Heart right ventricle (tissue), 16 donors: ENCODE results near the gene SPTLC3. TPM values are rescaled to one million over a fixed set of nuclear protein-coding genes. Genes with fewer than 3 reads are reported as not detected.

ENCODE experiments used
- ATAC-seq, 8 donors: fragments of 200-7000 bp; cut with Tn5 transposase; one replicate each; pipeline ENCODE4 v1.9.1; 2020; ENCODE audit warnings: mild to moderate bottlenecking in 8 of 8, moderate library complexity in 8 of 8, moderate number of reproducible peaks in 1 of 8
- DNase-seq, 2 donors: peaks; one replicate each; pipeline ENCODE4 v3.0.0-alpha.2; 2020
- H3K27ac ChIP-seq, 10 donors: fragments of 200-600 bp; sonication (generic) in 2 of 10; one replicate each; pipeline versions ENCODE4 v1.5.0 to v1.8.0; 2020 to 2022; ENCODE audit warnings: mild to moderate bottlenecking in 3 of 10
- H3K27me3 ChIP-seq, 7 donors: fragments of 200-600 bp; one replicate each; pipeline ENCODE4 v1.8.0; 2021 to 2022; ENCODE audit warnings: mild to moderate bottlenecking in 2 of 7
- H3K36me3 ChIP-seq, 9 donors: fragments of 200-600 bp; sonication (generic) in 1 of 9; one replicate each; pipeline versions ENCODE4 v1.5.0 to v1.8.0; 2020 to 2022; ENCODE audit warnings: mild to moderate bottlenecking in 2 of 9
- H3K4me1 ChIP-seq, 9 donors: fragments of 200-600 bp; sonication (generic) in 1 of 9; one replicate each; pipeline versions ENCODE4 v1.5.0 to v1.8.0; 2020 to 2022; ENCODE audit warnings: mild to moderate bottlenecking in 4 of 9
- H3K4me3 ChIP-seq, 10 donors: fragments of 200-600 bp; sonication (generic) in 2 of 10; one replicate each; pipeline versions ENCODE4 v1.5.0 to v1.8.0; 2020 to 2022; ENCODE audit warnings: mild to moderate bottlenecking in 7 of 10, moderate library complexity in 2 of 10
- H3K9me3 ChIP-seq, 11 donors: fragments of 200-600 bp in 10 of 11; sonication (generic) in 2 of 11; one replicate each; pipeline versions ENCODE4 v1.5.0 to v1.8.0; 2013 to 2022; ENCODE audit warnings: mild to moderate bottlenecking in 2 of 11, control low read depth in 1 of 11, moderate library complexity in 1 of 11
- CTCF ChIP-seq, 9 donors: fragments of 200-600 bp; sonication (generic) in 2 of 9; IDR thresholded peaks; one replicate each; pipeline versions ENCODE4 v1.5.0 to v1.8.0; 2021 to 2022; ENCODE audit warnings: antibody characterized with exemption in 9 of 9, mild to moderate bottlenecking in 5 of 9, moderate library complexity in 1 of 9
- WGBS, 2 donors: extraction: QIAGEN DNeasy Blood & Tissue Kit; methylation state at CpG; one replicate each; pipeline ENCODE4 v1.1.7; 2013; ENCODE audit warnings: inconsistent platforms in 1 of 2; 5-methylcytosine and 5-hydroxymethylcytosine counted together
- intact Hi-C, 10 donors: fragments of 100-400 bp; cut with DNase I; formaldehyde crosslinking; loops; one replicate each; pipeline versions ENCODE4 v1.11.1 to v1.14.2; 2022
- polyA plus RNA-seq, 2 donors: library from polyadenylated mRNA; stranded (reverse); fragments of 200-250 nt; gene quantifications; one replicate each; pipeline ENCODE4 v1.2.3, GENCODE V29; 2013
- total RNA-seq, 10 donors: library from RNA; stranded (reverse); fragmentation: NEBNext Ultra II Directional in 3 of 10; extraction: Animal tissue kit (Norgen Biotek cat#: 25700) in 3 of 10; gene quantifications; one replicate each; pipeline versions ENCODE4 v1.2.1 to v1.2.4, GENCODE V29; 2021 to 2023
- donor health status: Arrhythmogenic right ventricular cardiomyopathy.
- donor health status: ischemic (EF 13 %, LVEDD 7.1; RV severe dilation, severe dysfunction).
- donor health status: healthy with polysubstance abuse.
- donor health status: DM: no; HTN: yes; CAD: no.
- donor health status: DM: no; HTN: no; CAD: no.
- donor health status: ischemic (EF 25% LVEDD 6.9; RV normal size, moderate dysfunction).
- donor health status: ischemic (EF 25% LVEDD 5.7; RV mildly dilated, moderate dysfunction).
- donor health status: healthy.
- donor health status: DM: yes; HTN: yes; CAD: no.
- donor health status: Ischemic cardiomyopathy.
- donor health status: ischemic (EF 35%, LVEDD 5.7; RV mildly dilated, moderate dysfunction).
- donor health status: nonischemic (EF 11% LVEDD 7.7; RV severe dilation, severe dysfunction).
- donor health status: DM: yes; HTN: yes; CAD: no.
- donor health status: PGD.
- donor health status: ischemic (EF 29% LVEDD 5.4; RV normal size, mild dysfunction).
- donor health status: nonischemic (EF 23%, LVEDD 6.1; RV moderate dilation, normal function).

Gene SPTLC3
- total and polyA plus RNA-seq, 12 donors, result 0.45 to 8.4 (median 3.5) TPM

- Histone ChIP-seq H3K9me3 (peaks cover 0 to 19% (median 0%) of the 10 kb centered on the region in 11 donors), H3K4me3 (no peak overlapping the region), H3K27ac (no peak overlapping the region), H3K27me3 (no peaks in the 10 kb centered on the region), H3K4me1 (no peaks in the 10 kb centered on the region), H3K36me3 (no peaks in the 10 kb centered on the region)
- DNase-seq, result no peak
- no peak for TF ChIP-seq CTCF (IDR thresholded peaks at IDR 0.05)
- 90 to 93% methylated on average over 9 of the region's 9 CpGs for WGBS, 2 donors
- ATAC-seq, result no peak
- intact Hi-C loops, result no loop called here
Observed at GRCh38 chr20:13174402-13174801, 165.6 kb downstream of the SPTLC3 start.

GRCh38 chr20:13180986-13181889 lies 172.5 kb downstream of the SPTLC3 start:
- no peaks in the 10 kb centered on the region for H3K27me3 ChIP-seq
- TF ChIP-seq CTCF (IDR thresholded peaks at IDR 0.05), result no peak
- no peak overlapping the region for H3K27ac ChIP-seq
- no peaks in the 10 kb centered on the region for H3K36me3 ChIP-seq
- peaks cover 0 to 24% (median 2%) of the 10 kb centered on the region in 11 donors for H3K9me3 ChIP-seq
- intact Hi-C loops, result no loop called here
- DNase-seq, result no peak
- no peak for ATAC-seq
- no peak overlapping the region for H3K4me3 ChIP-seq
- 60 to 67% methylated on average over 7 of the region's 7 CpGs for WGBS, 2 donors
- no peaks in the 10 kb centered on the region for H3K4me1 ChIP-seq

GRCh38 chr20:13183005-13183404 lies 174.2 kb downstream of the SPTLC3 start:
- no peak for TF ChIP-seq CTCF (IDR thresholded peaks at IDR 0.05)
- H3K27ac ChIP-seq, result no peak overlapping the region
- WGBS, 2 donors, result 63% methylated on average over 1 of the region's 1 CpG
- no peak overlapping the region for H3K4me3 ChIP-seq
- DNase-seq, result no peak
- H3K4me1 ChIP-seq, result no peaks in the 10 kb centered on the region
- peaks cover 0 to 24% (median 5%) of the 10 kb centered on the region in 11 donors for H3K9me3 ChIP-seq
- ATAC-seq, result no peak
- no peaks in the 10 kb centered on the region for H3K27me3 ChIP-seq
- H3K36me3 ChIP-seq, result no peaks in the 10 kb centered on the region
- intact Hi-C loops, result no loop called here

- no peaks in the 10 kb centered on the region for H3K4me1 ChIP-seq
- intact Hi-C loops, result no loop called here
- TF ChIP-seq CTCF (IDR thresholded peaks at IDR 0.05), result no peak
- H3K4me3 ChIP-seq, result no peak overlapping the region
- DNase-seq (no peak), ATAC-seq (no peak)
- H3K27me3 ChIP-seq, result no peaks in the 10 kb centered on the region
- H3K36me3 ChIP-seq, result no peaks in the 10 kb centered on the region
- H3K9me3 ChIP-seq, result peaks cover 0 to 20% (median 5%) of the 10 kb centered on the region in 11 donors
- WGBS, 2 donors, result 45 to 61% methylated on average over 3 of the region's 3 CpGs
- H3K27ac ChIP-seq, result no peak overlapping the region
Observed at GRCh38 chr20:13186043-13186774, 177.4 kb downstream of the SPTLC3 start.
